HepG2 (cell line): ENCODE data around the gene THSD8. TPM values are rescaled to one million over a fixed set of nuclear protein-coding genes. Genes with fewer than 3 reads are reported as not detected.

Source experiments
- CENPX ChIP-seq: sonication (generic); formaldehyde crosslinking; IDR thresholded peaks from 2 replicates; pipeline ENCODE4 v1.9.0; 2021; ENCODE audit warnings: mild to moderate bottlenecking, missing genetic modification reagents, moderate library complexity
- ELF4 ChIP-seq: sonication (generic); formaldehyde crosslinking; IDR thresholded peaks from 2 replicates; pipeline ENCODE4 v1.5.0; 2020; ENCODE audit warnings: missing genetic modification reagents, mild to moderate bottlenecking, moderate library complexity, borderline replicate concordance
- ETV6 ChIP-seq: sonication (generic); formaldehyde crosslinking; conservative IDR thresholded peaks from 2 replicates; pipeline ENCODE4 v1.4.0; 2020; ENCODE audit warnings: missing genetic modification reagents
- GABPA ChIP-seq, 2 experiments: IDR thresholded peaks; 2 replicates each; pipeline ENCODE4 v1.6.1; 2011 to 2016; ENCODE audit warnings: low read depth in 2 of 2, low read length in 1 of 2, missing biosample characterization in 1 of 2, missing genetic modification characterization in 1 of 2
- MAFG ChIP-seq: sonication (generic); formaldehyde crosslinking; IDR thresholded peaks from 2 replicates; pipeline ENCODE4 v1.5.1; 2020; ENCODE audit warnings: mild to moderate bottlenecking, missing genetic modification reagents
- NBN ChIP-seq: fragments of 450-650 bp; conservative IDR thresholded peaks from 2 replicates; pipeline ENCODE4 v1.6.1; 2017
- ZFP41 ChIP-seq: sonication (generic); formaldehyde crosslinking; IDR thresholded peaks from 2 replicates; pipeline ENCODE4 v1.4.0; 2020; ENCODE audit warnings: mild to moderate bottlenecking, missing genetic modification reagents, borderline replicate concordance
- ZFY ChIP-seq: sonication (generic); formaldehyde crosslinking; IDR thresholded peaks from 2 replicates; pipeline ENCODE4 v1.4.0; 2020; ENCODE audit warnings: missing genetic modification reagents
- ZNF256 ChIP-seq: sonication (generic); formaldehyde crosslinking; conservative IDR thresholded peaks from 2 replicates; pipeline ENCODE4 v1.4.0; 2020; ENCODE audit warnings: missing genetic modification reagents
- ZNF567 ChIP-seq: sonication (generic); formaldehyde crosslinking; IDR thresholded peaks from 2 replicates; pipeline ENCODE4 v1.8.1; 2023; ENCODE audit warnings: mild to moderate bottlenecking, missing genetic modification reagents, borderline replicate concordance
- polyA plus RNA-seq, 8 experiments: library from polyadenylated mRNA; depleted of rRNA in 3 of 8; stranded (reverse) in 7 of 8; unstranded in 1 of 8; fragments of >200 nt; fragmentation: Illumina TruSeq in 4 of 8; extraction: Trizol in 4 of 8; gene quantifications; 2 replicates each; pipeline versions ENCODE4 v1.2.1 to v1.2.3, GENCODE V29; 2011 to 2016; ENCODE audit warnings: low read depth in 4 of 8, missing spikeins in 1 of 8, mixed read lengths in 1 of 8; ENCODE audit not compliant: insufficient read depth in 1 of 8
- total RNA-seq, 5 experiments: library from RNA; depleted of rRNA; stranded (reverse); fragments of >200 nt; fragmentation: Illumina TruSeq; extraction: Trizol; gene quantifications; 2 replicates each; pipeline ENCODE4 v1.2.3, GENCODE V29; 2016; ENCODE audit warnings: low read depth in 1 of 5
- TF ChIP-seq, protein P1 (sequence below): sonication (generic); formaldehyde crosslinking; IDR thresholded peaks from 2 replicates; pipeline ENCODE4 v1.4.0; 2020; ENCODE audit warnings: missing genetic modification reagents
- TF ChIP-seq, protein P2 (sequence below), 2 experiments: sonication (generic) in 1 of 2; formaldehyde crosslinking in 1 of 2; IDR thresholded peaks; 2 replicates each; pipeline versions ENCODE4 v1.6.1 to v1.9.0; 2014 to 2022; ENCODE audit warnings: antibody characterized with exemption in 1 of 2, borderline replicate concordance in 1 of 2, inconsistent platforms in 1 of 2, low read depth in 1 of 2, missing genetic modification reagents in 1 of 2
- TF ChIP-seq, protein P3 (sequence below): sonication (generic); formaldehyde crosslinking; conservative IDR thresholded peaks from 2 replicates; pipeline ENCODE4 v1.4.0; 2020; ENCODE audit warnings: missing genetic modification reagents
- TF ChIP-seq, protein P4 (sequence below): sonication (generic); formaldehyde crosslinking; IDR thresholded peaks from 2 replicates; pipeline ENCODE4 v1.4.0; 2020; ENCODE audit warnings: missing genetic modification reagents, mild to moderate bottlenecking, borderline replicate concordance

THSD8 gene
- total and polyA plus RNA-seq, 2 of the 13 experiments (the other 11 are each of a cell fraction or from before 2014, with no cell fraction given): 4.8 to 14.9 TPM

DNA sequence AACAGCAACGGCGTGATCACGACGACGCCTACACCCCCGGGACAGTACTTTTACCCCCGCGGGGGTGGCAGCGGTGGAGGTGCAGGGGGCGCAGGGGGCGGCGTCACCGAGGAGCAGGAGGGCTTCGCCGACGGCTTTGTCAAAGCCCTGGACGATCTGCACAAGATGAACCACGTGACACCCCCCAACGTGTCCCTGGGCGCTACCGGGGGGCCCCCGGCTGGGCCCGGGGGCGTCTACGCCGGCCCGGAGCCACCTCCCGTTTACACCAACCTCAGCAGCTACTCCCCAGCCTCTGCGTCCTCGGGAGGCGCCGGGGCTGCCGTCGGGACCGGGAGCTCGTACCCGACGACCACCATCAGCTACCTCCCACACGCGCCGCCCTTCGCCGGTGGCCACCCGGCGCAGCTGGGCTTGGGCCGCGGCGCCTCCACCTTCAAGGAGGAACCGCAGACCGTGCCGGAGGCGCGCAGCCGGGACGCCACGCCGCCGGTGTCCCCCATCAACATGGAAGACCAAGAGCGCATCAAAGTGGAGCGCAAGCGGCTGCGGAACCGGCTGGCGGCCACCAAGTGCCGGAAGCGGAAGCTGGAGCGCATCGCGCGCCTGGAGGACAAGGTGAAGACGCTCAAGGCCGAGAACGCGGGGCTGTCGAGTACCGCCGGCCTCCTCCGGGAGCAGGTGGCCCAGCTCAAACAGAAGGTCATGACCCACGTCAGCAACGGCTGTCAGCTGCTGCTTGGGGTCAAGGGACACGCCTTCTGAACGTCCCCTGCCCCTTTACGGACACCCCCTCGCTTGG is 9.6 kb upstream of the THSD8 start (continued):
- TF ChIP-seq ZNF567 (CRISPR knock-in tag) (no peak), ZNF256 (CRISPR knock-in tag) (peak; percentile 58; the same call in 1 of the 2 replicates), ELF4 (CRISPR knock-in tag) (no peak), NBN (no peak), ETV6 (CRISPR knock-in tag) (0 out of 2 replicates have a peak, but pooled peaks have one; percentile 73), ZFY (CRISPR knock-in tag) (peak; percentile 72), MAFG (no peak), CENPX (CRISPR knock-in tag) (no peak), GABPA (IDR thresholded peaks at IDR 0.05; ENCODE audit: low read depth, low read length) (peak; percentile 69), GABPA (CRISPR knock-in tag; IDR thresholded peaks at IDR 0.05; ENCODE audit: low read depth) (peak; percentile 87), ZFP41 (CRISPR knock-in tag) (no peak)
- TF ChIP-seq, protein P1, sequence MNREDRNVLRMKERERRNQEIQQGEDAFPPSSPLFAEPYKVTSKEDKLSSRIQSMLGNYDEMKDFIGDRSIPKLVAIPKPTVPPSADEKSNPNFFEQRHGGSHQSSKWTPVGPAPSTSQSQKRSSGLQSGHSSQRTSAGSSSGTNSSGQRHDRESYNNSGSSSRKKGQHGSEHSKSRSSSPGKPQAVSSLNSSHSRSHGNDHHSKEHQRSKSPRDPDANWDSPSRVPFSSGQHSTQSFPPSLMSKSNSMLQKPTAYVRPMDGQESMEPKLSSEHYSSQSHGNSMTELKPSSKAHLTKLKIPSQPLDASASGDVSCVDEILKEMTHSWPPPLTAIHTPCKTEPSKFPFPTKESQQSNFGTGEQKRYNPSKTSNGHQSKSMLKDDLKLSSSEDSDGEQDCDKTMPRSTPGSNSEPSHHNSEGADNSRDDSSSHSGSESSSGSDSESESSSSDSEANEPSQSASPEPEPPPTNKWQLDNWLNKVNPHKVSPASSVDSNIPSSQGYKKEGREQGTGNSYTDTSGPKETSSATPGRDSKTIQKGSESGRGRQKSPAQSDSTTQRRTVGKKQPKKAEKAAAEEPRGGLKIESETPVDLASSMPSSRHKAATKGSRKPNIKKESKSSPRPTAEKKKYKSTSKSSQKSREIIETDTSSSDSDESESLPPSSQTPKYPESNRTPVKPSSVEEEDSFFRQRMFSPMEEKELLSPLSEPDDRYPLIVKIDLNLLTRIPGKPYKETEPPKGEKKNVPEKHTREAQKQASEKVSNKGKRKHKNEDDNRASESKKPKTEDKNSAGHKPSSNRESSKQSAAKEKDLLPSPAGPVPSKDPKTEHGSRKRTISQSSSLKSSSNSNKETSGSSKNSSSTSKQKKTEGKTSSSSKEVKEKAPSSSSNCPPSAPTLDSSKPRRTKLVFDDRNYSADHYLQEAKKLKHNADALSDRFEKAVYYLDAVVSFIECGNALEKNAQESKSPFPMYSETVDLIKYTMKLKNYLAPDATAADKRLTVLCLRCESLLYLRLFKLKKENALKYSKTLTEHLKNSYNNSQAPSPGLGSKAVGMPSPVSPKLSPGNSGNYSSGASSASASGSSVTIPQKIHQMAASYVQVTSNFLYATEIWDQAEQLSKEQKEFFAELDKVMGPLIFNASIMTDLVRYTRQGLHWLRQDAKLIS (CRISPR knock-in tag): no peak
- TF ChIP-seq, protein P2, sequence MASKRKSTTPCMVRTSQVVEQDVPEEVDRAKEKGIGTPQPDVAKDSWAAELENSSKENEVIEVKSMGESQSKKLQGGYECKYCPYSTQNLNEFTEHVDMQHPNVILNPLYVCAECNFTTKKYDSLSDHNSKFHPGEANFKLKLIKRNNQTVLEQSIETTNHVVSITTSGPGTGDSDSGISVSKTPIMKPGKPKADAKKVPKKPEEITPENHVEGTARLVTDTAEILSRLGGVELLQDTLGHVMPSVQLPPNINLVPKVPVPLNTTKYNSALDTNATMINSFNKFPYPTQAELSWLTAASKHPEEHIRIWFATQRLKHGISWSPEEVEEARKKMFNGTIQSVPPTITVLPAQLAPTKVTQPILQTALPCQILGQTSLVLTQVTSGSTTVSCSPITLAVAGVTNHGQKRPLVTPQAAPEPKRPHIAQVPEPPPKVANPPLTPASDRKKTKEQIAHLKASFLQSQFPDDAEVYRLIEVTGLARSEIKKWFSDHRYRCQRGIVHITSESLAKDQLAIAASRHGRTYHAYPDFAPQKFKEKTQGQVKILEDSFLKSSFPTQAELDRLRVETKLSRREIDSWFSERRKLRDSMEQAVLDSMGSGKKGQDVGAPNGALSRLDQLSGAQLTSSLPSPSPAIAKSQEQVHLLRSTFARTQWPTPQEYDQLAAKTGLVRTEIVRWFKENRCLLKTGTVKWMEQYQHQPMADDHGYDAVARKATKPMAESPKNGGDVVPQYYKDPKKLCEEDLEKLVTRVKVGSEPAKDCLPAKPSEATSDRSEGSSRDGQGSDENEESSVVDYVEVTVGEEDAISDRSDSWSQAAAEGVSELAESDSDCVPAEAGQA (IDR thresholded peaks at IDR 0.05; ENCODE audit: low read depth): no peak
- TF ChIP-seq, protein P2 (CRISPR knock-in tag; IDR thresholded peaks at IDR 0.05; ENCODE audit: borderline replicate concordance): no peak; the same call in 1 of the 2 replicates
- TF ChIP-seq, protein P3, sequence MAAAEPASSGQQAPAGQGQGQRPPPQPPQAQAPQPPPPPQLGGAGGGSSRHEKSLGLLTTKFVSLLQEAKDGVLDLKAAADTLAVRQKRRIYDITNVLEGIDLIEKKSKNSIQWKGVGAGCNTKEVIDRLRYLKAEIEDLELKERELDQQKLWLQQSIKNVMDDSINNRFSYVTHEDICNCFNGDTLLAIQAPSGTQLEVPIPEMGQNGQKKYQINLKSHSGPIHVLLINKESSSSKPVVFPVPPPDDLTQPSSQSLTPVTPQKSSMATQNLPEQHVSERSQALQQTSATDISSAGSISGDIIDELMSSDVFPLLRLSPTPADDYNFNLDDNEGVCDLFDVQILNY: no peak
- TF ChIP-seq, protein P4, sequence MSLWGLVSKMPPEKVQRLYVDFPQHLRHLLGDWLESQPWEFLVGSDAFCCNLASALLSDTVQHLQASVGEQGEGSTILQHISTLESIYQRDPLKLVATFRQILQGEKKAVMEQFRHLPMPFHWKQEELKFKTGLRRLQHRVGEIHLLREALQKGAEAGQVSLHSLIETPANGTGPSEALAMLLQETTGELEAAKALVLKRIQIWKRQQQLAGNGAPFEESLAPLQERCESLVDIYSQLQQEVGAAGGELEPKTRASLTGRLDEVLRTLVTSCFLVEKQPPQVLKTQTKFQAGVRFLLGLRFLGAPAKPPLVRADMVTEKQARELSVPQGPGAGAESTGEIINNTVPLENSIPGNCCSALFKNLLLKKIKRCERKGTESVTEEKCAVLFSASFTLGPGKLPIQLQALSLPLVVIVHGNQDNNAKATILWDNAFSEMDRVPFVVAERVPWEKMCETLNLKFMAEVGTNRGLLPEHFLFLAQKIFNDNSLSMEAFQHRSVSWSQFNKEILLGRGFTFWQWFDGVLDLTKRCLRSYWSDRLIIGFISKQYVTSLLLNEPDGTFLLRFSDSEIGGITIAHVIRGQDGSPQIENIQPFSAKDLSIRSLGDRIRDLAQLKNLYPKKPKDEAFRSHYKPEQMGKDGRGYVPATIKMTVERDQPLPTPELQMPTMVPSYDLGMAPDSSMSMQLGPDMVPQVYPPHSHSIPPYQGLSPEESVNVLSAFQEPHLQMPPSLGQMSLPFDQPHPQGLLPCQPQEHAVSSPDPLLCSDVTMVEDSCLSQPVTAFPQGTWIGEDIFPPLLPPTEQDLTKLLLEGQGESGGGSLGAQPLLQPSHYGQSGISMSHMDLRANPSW (CRISPR knock-in tag): no peak
